Thoracic aorta (tissue), 2 donors: ENCODE measurements around the gene FAM227A. TPM values are rescaled to one million over a fixed set of nuclear protein-coding genes. Genes with fewer than 3 reads are reported as not detected.
A peak's percentile ranks its signal among the peaks of the same experiment; 100 is the strongest.

Source experiments
- ATAC-seq: fragments of 150-250 bp; one replicate; pipeline ENCODE4 v1.8.0; 2017; ENCODE audit warnings: low read depth; ENCODE audit not compliant: insufficient number of reproducible peaks, low FRiP score
- DNase-seq: peaks from one replicate; pipeline ENCODE4 v3.0.0-alpha.2; 2020; ENCODE audit warnings: low spot score
- H3K27ac ChIP-seq, 2 donors: fragments of 200-600 bp; sonication (generic); 1 replicate in 1 of 2; 2 replicates in 1 of 2; pipeline ENCODE4 v1.5.1; 2016; ENCODE audit warnings: mild to moderate bottlenecking in 2 of 2, moderate library complexity in 2 of 2
- H3K27me3 ChIP-seq: fragments of 200-600 bp; sonication (generic); replicated peaks from 2 replicates; pipeline ENCODE4 v1.6.0; 2016; ENCODE audit warnings: mild to moderate bottlenecking; ENCODE audit not compliant: insufficient read depth
- H3K36me3 ChIP-seq: fragments of 200-600 bp; sonication (generic); one replicate; pipeline ENCODE4 v1.5.1; 2016
- H3K4me1 ChIP-seq, 2 donors: fragments of 200-600 bp; sonication (generic); 1 replicate in 1 of 2; 2 replicates in 1 of 2; pipeline versions ENCODE4 v1.5.1 to v1.6.0; 2016; ENCODE audit warnings: low read depth in 2 of 2, mild to moderate bottlenecking in 1 of 2; ENCODE audit not compliant: control insufficient read depth in 1 of 2
- H3K4me3 ChIP-seq: fragments of 200-600 bp; sonication (generic); 2 replicates; pipeline ENCODE4 v1.5.1; 2016; ENCODE audit warnings: mild to moderate bottlenecking
- H3K9me3 ChIP-seq: fragments of 200-600 bp; sonication (generic); 2 replicates; pipeline ENCODE4 v1.5.1; 2016
- CTCF ChIP-seq: fragments of 200-600 bp; sonication (generic); IDR thresholded peaks from one replicate; pipeline ENCODE4 v1.5.1; 2019; ENCODE audit warnings: antibody characterized with exemption
- total RNA-seq, 2 donors: library from RNA; depleted of rRNA; stranded (reverse); fragments of >200 nt; gene quantifications; one replicate each; pipeline versions ENCODE4 v1.1.0 to v1.2.3, GENCODE V29; 2016

The FAM227A gene
- total RNA-seq, 2 donors from 2014 or later = 0.71 to 1.9 TPM

GRCh38 chr22:38549101-38549894 is 106.9 kb downstream of the FAM227A start:
- no peak overlapping the region for H3K27ac ChIP-seq
- peaks cover 2% of the 10 kb centered on the region for H3K9me3 ChIP-seq
- H3K36me3 ChIP-seq = no peaks in the 10 kb centered on the region
- ATAC-seq (no peak), DNase-seq (no peak)
- no peak for TF ChIP-seq CTCF
- no peak overlapping the region for H3K4me3 ChIP-seq
- H3K27me3 ChIP-seq = no peaks in the 10 kb centered on the region
- H3K4me1 ChIP-seq = peaks cover 3 to 11% of the 10 kb centered on the region in 2 donors

GRCh38 chr22:38540701-38541100 is 115.5 kb downstream of the FAM227A start:
- H3K4me1 ChIP-seq = no peaks in the 10 kb centered on the region
- H3K27me3 ChIP-seq = no peaks in the 10 kb centered on the region
- ATAC-seq (no peak), DNase-seq (no peak)
- peaks cover 9% of the 10 kb centered on the region for H3K9me3 ChIP-seq
- no peak for TF ChIP-seq CTCF
- no peak overlapping the region for H3K4me3 ChIP-seq
- H3K36me3 ChIP-seq = no peaks in the 10 kb centered on the region
- H3K27ac ChIP-seq = no peak overlapping the region

GRCh38 chr22:38531251-38531938 is 124.8 kb downstream of the FAM227A start:
- TF ChIP-seq CTCF = no peak
- Histone ChIP-seq H3K4me3 (no peak overlapping the region), H3K4me1 (peaks cover 0 to 4% of the 10 kb centered on the region in 2 donors), H3K27me3 (no peaks in the 10 kb centered on the region), H3K9me3 (no peaks in the 10 kb centered on the region), H3K27ac (peak overlapping the region in 1 of 2 donors; percentile 17), H3K36me3 (no peaks in the 10 kb centered on the region)
- DNase-seq (no peak), ATAC-seq (no peak)

Other genes starting within 250 kb of the FAM227A start
- gene KCNJ4, start 201.2 kb downstream of the FAM227A start, total RNA-seq = not detected
- gene KDELR3, start 188.3 kb downstream of the FAM227A start, total RNA-seq = 10 to 100 TPM; 16.8 to 52.9 TPM
- 100 to 1,000 TPM; 663 to 682 TPM for gene DDX17, start 150.1 kb downstream of the FAM227A start, total RNA-seq
- gene DMC1, start 86.2 kb downstream of the FAM227A start, total RNA-seq = 1 to 10 TPM in 1 of 2 donors, not detected in 1; 3.1 TPM
- 10 to 100 TPM; 13.8 TPM for gene CBY1, start 246 bp upstream of the FAM227A start, total RNA-seq
- 10 to 100 TPM; 16.1 to 35.8 TPM for gene TOMM22, start 25.6 kb upstream of the FAM227A start, total RNA-seq
- 10 to 100 TPM; 45.6 to 83.9 TPM for gene JOSD1, start 44.6 kb upstream of the FAM227A start, total RNA-seq
- gene GTPBP1, start 49.6 kb upstream of the FAM227A start, total RNA-seq = 10 to 100 TPM; 42.9 to 73.5 TPM
- 1,000 to 10,000 TPM; 1,125 to 1,215 TPM for gene SUN2, start 99.6 kb upstream of the FAM227A start, total RNA-seq
- 10 to 100 TPM in 1 of 2 donors, 1 to 10 TPM in 1; 9.5 to 20.8 TPM for gene DNAL4, start 137.8 kb upstream of the FAM227A start, total RNA-seq
- gene NPTXR, start 187.6 kb upstream of the FAM227A start, total RNA-seq = 10 to 100 TPM; 29.3 to 50.8 TPM
- 100 to 1,000 TPM in 1 of 2 donors, 10 to 100 TPM in 1; 80.1 to 111 TPM for gene CBX6, start 215.8 kb upstream of the FAM227A start, total RNA-seq